ENCODE data around the gene LYVE1.
"Not testable (repeated sequence)": the region's sequence is repeated elsewhere in the genome, so short reads cannot be mapped to it uniquely, and the experiment has no call there.

Gene LYVE1, protein sequence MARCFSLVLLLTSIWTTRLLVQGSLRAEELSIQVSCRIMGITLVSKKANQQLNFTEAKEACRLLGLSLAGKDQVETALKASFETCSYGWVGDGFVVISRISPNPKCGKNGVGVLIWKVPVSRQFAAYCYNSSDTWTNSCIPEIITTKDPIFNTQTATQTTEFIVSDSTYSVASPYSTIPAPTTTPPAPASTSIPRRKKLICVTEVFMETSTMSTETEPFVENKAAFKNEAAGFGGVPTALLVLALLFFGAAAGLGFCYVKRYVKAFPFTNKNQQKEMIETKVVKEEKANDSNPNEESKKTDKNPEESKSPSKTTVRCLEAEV

DNA sequence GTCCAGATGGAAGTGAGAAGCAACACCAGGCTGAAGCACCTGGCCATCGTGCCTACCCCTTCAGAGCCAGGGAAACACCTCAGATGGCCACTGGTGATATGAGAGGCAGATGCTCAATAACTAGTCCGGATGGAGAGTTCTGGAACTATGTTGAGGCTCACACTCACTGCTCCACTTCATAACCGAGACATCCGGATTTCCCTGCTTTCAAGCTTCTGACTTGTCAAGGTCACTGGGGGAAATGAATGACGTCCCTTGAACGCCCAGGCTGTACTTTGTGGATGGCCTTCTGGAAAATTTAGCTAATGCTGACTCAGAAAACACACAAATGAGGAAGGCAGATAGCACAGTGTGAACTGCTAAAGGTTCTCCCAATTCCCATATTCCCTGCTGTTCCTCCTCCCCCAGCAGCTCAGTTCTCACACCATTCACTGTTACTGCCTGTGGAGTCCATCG is at the start of gene LYVE1:
Gene LYVE1, minus strand, starts transcription at position 180 of the 456 bp plus-strand sequence. Its CDS starts 133 bp downstream, at position 47.
- DNase-seq (ENCODE audit: low spot score) = no peak

DNA sequence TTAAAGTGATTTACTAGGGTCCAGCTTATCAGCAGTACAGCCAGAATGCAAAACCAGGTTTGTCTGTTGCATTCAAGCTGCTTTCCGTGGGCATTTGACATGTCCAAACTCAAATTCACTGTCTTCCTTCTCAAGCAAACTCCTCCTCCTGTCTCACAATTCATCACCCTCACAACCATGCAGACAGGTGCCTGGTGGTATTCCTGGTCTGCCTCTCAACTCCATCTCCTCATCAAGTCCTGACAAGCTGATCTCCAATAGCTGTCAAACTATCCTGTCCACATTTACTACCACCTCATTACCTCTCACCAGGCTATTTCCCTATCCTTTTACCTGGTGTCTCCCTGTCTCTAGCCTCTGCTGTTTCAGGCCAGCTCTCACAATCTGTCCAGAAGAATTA is 49.1 kb upstream of the LYVE1 start:
- DNase-seq (ENCODE audit: low spot score) = no peak

GRCh38 chr11:10611979-10612862 is 43.8 kb upstream of the LYVE1 start:
- no peak for DNase-seq (ENCODE audit: low spot score)

- DNase-seq (ENCODE audit: low spot score) = no peak
These were observed 41.2 kb upstream of the LYVE1 start for GRCh38 chr11:10609636-10610035.

DNA sequence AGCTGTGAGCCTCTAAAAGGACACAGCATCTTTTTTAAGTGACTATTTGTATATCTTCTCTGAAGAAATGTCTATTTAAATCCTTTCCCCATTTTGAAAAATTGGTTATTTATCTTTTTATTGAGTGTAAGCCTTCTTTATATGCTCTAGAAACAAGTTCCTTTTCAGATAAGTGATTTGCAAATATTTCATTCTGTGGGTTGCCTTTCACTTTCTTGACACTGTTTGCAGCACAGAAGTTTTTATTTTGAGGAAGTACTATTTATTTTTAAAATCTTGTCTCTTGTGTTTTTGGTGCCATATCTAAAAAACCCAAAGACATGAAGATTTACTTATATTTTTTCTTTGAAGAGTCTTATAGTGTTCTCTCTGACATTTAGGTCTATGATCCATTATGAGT is 40.1 kb upstream of the LYVE1 start:
- no peak for DNase-seq (ENCODE audit: low spot score)

DNA sequence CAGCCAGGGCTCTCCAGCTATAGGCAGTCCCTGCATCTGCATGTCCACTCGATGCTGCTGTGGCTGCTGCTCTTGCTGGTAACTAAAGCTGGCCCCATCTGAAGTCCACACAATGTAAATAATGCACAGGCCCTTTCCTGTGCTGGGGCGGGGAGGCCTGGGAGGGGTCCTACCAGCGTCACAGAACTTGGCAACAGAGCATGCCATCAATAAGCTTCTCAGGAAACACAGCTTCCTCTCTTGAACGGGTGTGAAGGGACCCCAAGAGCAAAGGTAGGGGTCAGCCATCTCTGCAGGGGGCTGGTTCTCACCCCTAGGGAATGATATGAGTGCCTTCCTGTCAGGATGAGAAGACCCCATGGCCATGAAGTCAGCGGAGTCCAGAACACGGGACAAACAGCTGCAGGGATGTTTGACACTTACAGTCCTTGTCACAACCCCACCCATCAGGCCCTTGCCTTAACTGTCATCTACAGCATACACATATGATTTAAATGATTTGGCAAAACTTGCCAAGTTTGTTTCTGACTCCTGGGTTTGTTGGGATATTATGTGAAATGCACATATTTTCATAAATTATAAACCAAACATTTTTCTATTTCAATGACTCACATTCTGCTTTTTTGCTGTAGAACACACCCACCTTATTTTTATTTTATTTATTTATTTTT is 39.1 kb upstream of the LYVE1 start:
- no peak for DNase-seq (ENCODE audit: low spot score)

DNA sequence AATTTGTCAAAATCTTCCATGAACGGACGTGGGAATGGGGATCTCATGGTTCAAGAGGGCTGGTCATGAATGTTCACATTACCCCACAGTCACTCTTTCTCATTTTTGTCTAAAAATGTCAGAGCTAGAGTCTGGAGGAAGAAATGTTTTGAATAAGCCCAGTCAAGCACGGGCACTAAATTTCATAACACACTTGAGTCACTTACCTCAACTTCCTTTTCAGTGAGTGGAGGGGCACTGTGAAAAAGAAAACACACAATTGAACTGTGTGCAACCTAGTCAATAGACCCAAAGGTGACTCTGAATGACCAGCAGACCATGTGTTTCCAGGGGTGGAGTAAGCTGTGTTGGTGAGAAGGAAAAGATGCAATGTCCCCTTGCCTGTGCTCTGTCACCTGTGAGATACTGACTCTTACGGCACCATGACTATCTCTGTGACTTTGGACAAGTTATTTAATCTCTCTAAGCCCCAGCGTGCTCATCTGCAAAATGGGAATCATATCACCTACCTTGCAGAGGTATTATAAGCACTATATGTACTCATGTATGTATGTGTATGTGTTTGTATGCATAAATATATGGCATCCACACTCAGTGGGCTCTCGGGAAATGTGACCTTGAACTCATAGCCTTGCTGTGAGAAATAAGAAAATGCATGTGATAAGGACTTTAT is 38.2 kb upstream of the LYVE1 start:
- DNase-seq (ENCODE audit: low spot score) = no peak

DNA sequence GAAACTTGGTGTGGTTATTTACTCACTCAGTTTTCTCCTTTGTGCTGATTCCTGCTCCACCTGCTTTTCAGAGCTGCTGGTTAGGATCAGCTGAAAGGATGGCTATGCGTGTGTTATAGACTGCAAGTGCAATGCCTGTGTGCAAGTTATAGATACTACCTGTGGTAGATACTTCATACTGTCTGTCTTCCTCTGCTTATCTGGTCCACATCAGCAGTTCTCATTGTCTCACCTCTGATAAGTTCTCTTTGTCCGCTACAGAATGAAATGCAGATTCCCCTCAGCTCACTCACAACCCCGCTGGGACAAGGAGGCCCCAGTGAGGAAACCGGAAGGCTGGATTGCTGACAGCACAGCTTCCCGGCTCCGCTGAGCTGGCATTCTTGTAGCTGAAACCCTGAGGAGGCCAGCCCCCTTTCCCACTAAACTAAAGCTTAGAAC is 37.5 kb upstream of the LYVE1 start:
- no peak for DNase-seq (ENCODE audit: low spot score)

DNA sequence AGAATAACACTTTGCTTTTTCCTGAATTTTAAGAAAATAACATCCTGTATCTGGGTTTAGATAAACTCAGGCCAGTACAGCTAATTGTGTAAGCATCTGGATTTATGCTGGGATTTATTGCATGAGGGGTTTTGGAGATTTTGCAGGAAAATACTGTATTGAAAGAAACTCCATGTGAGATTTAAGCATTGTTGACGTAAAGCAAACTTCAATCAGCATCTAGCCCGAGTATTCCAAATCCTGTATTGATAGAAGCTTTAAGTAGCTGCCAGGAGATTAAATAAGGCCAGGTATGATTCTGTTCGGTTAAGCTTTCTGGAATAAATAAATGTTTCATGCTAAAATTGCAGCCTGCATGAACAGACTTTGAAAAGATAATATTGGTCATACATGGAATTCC is 36.3 kb upstream of the LYVE1 start:
- no peak for DNase-seq (ENCODE audit: low spot score)

DNA sequence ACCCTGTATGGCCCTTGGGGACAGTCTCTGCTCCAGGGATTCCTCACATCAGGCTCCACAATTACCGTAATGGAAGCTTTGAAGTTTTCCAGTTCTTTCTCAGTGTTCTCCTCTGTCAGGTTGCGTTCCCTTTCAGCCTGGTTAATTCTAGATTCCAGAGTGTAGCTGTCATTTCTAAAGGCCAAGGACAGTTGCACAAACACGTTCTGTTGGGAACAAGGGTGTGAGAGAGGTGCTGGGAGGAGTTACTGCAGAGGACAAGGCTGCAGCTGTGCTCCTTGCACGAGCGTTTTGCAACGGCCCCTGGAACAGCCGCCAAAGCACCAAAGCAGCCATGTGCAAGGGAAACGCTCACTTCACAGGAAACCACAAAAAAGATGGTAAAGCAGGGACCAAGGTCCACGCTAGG is 35.9 kb upstream of the LYVE1 start:
- no peak for DNase-seq (ENCODE audit: low spot score)

DNA sequence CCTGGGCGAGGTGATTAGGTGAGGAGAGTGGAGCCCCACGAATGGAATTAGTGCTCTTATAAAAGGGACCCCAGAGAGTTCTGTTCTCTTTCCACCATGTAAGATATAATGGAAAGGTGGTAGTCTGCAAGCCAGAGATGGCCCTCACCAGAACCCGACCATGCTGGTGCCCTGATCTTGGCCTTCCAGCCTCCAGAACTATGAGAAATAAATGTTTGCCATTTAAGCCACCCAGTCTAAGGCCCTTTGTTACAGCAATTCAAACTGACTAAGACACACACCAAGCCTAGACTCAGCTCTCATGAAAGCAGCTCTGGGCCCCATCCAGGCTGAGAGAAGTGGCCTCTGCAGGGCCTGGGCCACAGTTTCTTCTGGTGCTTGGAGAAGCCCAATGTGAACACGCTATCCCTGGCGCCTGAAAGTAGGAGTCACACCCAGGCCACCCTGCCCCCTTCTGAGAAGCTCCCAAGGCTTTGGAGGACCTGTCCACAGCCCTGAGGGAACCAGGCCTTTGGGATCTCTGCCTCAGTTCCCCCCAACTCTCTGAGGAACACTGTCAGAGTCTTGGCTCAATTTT is 35.3 kb upstream of the LYVE1 start:
- no peak for DNase-seq (ENCODE audit: low spot score)

DNA sequence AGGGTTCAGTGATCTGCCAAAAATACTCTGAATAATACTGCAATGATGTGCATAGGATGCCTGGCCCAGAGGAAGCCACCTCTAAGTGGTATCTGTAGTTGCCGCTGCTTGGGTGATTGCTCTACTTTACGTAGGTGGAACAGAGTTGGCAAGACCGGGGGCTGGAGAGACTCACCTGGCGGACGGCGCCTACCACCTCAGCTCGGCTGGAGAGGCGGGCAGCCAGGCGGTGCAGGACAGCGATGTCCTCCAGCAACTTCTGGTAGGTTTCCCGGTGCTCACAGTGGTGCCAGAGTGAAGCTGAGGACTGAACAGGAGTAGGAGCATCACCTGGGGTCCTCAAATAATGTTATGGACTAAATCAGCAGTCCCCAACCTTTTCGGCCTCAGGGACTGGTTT is 34.5 kb upstream of the LYVE1 start:
- DNase-seq (ENCODE audit: low spot score) = no peak

- DNase-seq (ENCODE audit: low spot score) = no peak
These were observed 33.9 kb upstream of the LYVE1 start for GRCh38 chr11:10602366-10602765.

DNA sequence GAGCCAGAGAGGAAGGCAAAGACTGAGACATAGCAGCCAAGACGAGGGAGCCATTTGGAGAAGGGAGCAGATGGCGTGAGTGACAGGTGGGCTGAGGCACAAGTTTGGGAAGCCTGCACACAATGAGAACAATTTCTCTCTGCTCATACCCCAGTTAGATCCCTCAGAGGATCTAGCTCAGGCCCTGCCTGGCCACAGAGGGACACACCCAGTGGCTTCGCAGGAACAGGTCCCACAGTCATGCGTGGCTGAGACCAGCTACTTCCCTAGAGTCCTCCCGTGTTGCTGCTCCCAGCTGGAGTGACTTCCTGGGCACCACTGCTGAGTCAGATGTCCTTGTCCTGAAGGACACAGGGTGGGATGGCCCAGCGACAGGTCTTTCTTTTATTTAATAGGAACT is 33.4 kb upstream of the LYVE1 start:
- no peak for DNase-seq (ENCODE audit: low spot score)

DNA sequence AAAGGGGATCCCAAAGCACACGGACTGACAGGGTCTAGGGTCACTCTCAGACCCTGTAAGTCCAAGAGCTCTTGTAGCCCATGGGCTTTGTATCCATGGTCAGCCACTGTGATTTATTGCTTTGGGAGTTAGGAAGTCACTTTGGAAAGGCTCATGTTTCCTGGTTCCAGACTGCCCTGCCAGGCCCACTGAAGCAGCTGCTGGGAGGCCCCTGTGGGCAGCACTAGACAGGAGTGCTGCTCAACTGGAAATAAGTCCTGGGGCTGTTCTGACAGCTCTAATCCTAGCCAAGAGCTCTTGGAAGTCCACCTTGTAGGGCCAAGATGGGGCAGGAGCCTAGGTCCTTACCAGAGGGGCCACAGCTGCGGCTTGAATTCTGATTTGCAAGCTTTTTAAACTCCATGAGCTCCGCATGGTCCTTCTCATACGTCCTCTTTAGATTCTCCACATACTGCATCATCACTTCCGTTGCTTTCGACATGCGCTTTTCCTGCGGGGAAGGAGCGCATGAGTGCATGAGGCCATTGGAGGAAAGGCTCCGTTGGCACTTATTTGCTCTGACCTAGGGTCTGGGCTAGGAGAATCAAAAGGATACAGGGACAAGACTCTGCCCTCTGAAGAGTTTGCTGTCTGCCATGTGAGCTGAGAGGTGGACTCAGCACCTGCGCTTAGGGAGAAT is 32.2 kb upstream of the LYVE1 start:
- no peak for DNase-seq (ENCODE audit: low spot score)

GRCh38 chr11:10599388-10600175 is 31.1 kb upstream of the LYVE1 start:
- DNase-seq (ENCODE audit: low spot score) = no peak

GRCh38 chr11:10598816-10599215 is 30.4 kb upstream of the LYVE1 start:
- no peak for DNase-seq (ENCODE audit: low spot score)

DNA sequence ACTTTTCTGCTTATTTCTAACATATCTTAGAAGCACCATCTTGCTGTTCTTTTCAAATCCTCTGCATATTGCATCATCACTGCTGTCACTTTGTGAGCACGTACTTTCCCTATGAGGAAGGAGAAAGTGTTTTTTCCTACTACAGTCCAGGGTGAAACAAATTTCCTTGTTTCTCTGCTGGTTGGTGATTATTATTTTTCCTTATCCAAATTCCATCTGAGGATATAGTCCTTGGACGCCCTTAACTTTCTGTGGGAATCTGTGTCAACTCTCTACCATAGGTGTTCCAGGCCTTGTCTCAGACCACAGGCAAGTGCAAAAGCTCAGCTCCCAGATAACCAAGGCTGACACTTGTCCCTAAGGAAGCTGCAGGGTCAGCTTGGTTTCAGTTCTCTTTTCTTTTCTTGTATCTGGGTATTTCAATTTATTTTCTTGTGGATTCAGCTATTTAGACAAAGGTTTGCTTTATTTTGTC is 29.4 kb upstream of the LYVE1 start:
- DNase-seq (ENCODE audit: low spot score) = no peak

GRCh38 chr11:10595840-10596239 is 27.4 kb upstream of the LYVE1 start:
- DNase-seq (ENCODE audit: low spot score) = not testable (repeated sequence)

- DNase-seq (ENCODE audit: low spot score) = no peak
These were observed 25.9 kb upstream of the LYVE1 start for GRCh38 chr11:10594407-10594806.

Measured in HuH-7 (cell line).